KMS-11 (cell line): ENCODE measurements around the gene SSUH2.
"Not testable (repeated sequence)": the region's sequence is repeated elsewhere in the genome, so short reads cannot be mapped to it uniquely, and the experiment has no call there.

Experiments
- H2AFZ ChIP-seq: fragments of 200-600 bp; sonication (generic); 2 replicates; pipeline ENCODE4 v1.6.1; 2016; ENCODE audit warnings: antibody characterized with exemption, mixed run types, low read depth
- H3K27ac ChIP-seq: fragments of 200-600 bp; sonication (generic); 2 replicates; pipeline ENCODE4 v1.6.1; 2016; ENCODE audit warnings: mild to moderate bottlenecking, mixed run types
- H3K27me3 ChIP-seq: fragments of 200-600 bp; sonication (generic); 2 replicates; pipeline ENCODE4 v1.6.1; 2017; ENCODE audit warnings: mild to moderate bottlenecking, low read depth, mixed run types, moderate library complexity; ENCODE audit not compliant: insufficient read depth
- H3K36me3 ChIP-seq: fragments of 200-600 bp; sonication (generic); 2 replicates; pipeline ENCODE4 v1.6.1; 2017; ENCODE audit warnings: mild to moderate bottlenecking, mixed run types; ENCODE audit not compliant: insufficient read depth
- H3K4me1 ChIP-seq: fragments of 200-600 bp; sonication (generic); 2 replicates; pipeline ENCODE4 v1.6.1; 2016; ENCODE audit warnings: mild to moderate bottlenecking, low read depth, mixed run types; ENCODE audit not compliant: poor library complexity, severe bottlenecking
- H3K4me2 ChIP-seq: fragments of 200-600 bp; sonication (generic); 2 replicates; pipeline ENCODE4 v1.7.0; 2016; ENCODE audit warnings: mild to moderate bottlenecking, mixed run types
- H3K4me3 ChIP-seq: fragments of 200-600 bp; sonication (generic); IDR thresholded peaks from 2 replicates; pipeline ENCODE4 v1.6.1; 2017; ENCODE audit warnings: low read depth, low read length, mixed read lengths; ENCODE audit not compliant: insufficient read depth
- H3K79me2 ChIP-seq: fragments of 200-600 bp; sonication (generic); 2 replicates; pipeline ENCODE4 v1.6.1; 2016; ENCODE audit warnings: low read depth, mixed run types; ENCODE audit not compliant: insufficient read depth
- H3K9ac ChIP-seq: fragments of 200-600 bp; sonication (generic); 2 replicates; pipeline ENCODE4 v1.6.1; 2016; ENCODE audit warnings: mild to moderate bottlenecking, mixed run types
- H4K20me1 ChIP-seq: fragments of 200-600 bp; sonication (generic); 2 replicates; pipeline ENCODE4 v1.6.1; 2016; ENCODE audit warnings: mild to moderate bottlenecking, mixed run types; ENCODE audit not compliant: insufficient read depth
- TF ChIP-seq, protein P1 (sequence below): fragments of 200-600 bp; sonication (generic); conservative IDR thresholded peaks from 2 replicates; pipeline ENCODE4 v1.6.1; 2017; ENCODE audit warnings: low read depth, mild to moderate bottlenecking, antibody characterized with exemption, low read length, moderate library complexity, mixed read lengths

The SSUH2 gene

DNA sequence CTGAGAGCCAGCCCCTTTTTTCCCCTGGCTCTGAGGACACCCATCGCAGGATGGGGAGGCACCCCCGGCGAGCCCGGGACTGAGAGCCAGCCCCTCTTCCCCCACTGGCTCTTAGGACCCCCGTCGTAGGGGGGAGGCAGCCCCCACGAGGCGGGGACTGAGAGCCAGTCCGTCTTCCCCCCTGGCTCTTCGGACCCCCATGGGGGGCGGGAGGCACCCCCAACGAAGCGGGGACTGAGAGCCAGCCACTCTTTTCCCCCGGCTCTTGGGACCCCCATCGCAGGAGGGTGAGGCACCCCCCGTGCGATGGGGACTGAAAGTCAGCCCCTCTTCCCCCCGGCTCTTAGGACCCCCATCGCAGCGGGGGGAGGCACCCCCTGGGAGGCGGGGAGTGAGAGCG is 36.8 kb upstream of the SSUH2 start:
- TF ChIP-seq, protein P1, sequence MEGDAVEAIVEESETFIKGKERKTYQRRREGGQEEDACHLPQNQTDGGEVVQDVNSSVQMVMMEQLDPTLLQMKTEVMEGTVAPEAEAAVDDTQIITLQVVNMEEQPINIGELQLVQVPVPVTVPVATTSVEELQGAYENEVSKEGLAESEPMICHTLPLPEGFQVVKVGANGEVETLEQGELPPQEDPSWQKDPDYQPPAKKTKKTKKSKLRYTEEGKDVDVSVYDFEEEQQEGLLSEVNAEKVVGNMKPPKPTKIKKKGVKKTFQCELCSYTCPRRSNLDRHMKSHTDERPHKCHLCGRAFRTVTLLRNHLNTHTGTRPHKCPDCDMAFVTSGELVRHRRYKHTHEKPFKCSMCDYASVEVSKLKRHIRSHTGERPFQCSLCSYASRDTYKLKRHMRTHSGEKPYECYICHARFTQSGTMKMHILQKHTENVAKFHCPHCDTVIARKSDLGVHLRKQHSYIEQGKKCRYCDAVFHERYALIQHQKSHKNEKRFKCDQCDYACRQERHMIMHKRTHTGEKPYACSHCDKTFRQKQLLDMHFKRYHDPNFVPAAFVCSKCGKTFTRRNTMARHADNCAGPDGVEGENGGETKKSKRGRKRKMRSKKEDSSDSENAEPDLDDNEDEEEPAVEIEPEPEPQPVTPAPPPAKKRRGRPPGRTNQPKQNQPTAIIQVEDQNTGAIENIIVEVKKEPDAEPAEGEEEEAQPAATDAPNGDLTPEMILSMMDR, result no peak
- Histone ChIP-seq H3K4me2 (no peak overlapping the region), H3K9ac (no peak overlapping the region), H3K27me3 (no peaks in the 10 kb centered on the region), H3K4me3 (no peak overlapping the region), H3K27ac (no peak overlapping the region), H3K79me2 (no peaks in the 10 kb centered on the region), H3K4me1 (no peaks in the 10 kb centered on the region), H4K20me1 (no peaks in the 10 kb centered on the region), H3K36me3 (no peaks in the 10 kb centered on the region), H2AFZ (no peak overlapping the region)

DNA sequence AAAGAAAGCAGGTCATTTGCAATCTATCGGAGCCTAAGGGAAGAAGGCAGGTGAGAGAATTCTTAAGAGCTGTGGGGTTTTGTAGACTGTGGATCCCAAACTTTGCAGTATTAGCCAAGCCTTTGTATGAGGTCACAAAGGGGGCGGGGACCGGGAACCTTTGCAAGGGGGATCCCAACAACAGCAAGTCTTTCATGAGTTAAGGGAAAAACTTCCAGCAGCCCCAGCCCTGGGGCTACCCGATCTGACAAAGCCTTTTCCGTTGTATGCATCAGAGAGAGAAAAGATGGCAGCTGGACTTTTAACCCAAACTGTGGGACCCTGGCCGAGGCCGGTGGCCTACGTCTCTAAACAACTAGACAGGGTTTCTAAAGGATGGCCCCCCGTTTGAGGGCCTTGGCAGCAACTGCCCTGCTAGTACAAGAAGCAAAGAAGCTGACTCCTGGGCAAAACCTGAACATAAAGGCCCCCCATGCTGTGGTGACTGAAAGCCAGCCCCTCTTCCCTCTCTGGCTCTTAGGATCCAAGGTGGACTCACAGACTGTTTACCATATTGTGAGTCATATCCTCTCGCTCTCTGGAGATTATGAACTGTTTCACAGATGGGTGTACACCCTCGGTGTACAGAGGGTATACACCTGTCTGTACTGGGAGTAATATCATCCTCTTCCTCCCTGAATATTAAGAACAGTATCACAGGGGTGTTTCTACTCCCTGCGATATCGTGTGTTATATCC is 35.4 kb upstream of the SSUH2 start:
- H2AFZ ChIP-seq, result not testable (repeated sequence)

DNA sequence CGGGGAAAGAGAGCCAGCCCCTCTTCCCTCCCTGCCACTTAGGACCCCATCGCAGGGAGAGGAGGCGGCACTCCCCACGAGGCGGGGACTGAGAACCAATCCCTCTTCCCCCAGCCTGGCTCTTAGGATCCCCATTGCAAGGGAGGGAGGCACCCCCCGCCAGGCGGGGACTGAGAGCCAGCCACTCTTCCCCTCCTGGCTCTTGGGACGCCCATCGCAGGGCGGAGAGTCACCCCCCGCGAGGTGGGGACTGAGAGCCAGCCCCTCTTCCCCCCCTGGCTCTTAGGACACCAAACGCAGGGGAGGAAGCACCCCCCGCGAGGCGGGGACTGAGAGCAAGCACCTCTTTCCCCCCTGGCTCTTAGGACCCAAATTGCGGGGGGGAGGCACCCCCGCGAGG is 34.2 kb upstream of the SSUH2 start:
- no peak overlapping the region for H3K9ac ChIP-seq
- no peaks in the 10 kb centered on the region for H3K4me1 ChIP-seq
- H3K36me3 ChIP-seq, result no peaks in the 10 kb centered on the region
- no peak overlapping the region for H3K27ac ChIP-seq
- TF ChIP-seq, protein P1, result no peak
- no peaks in the 10 kb centered on the region for H3K27me3 ChIP-seq
- no peaks in the 10 kb centered on the region for H3K79me2 ChIP-seq
- H3K4me2 ChIP-seq, result no peak overlapping the region
- H2AFZ ChIP-seq, result no peak overlapping the region
- no peaks in the 10 kb centered on the region for H4K20me1 ChIP-seq
- no peak overlapping the region for H3K4me3 ChIP-seq

More for the DNA sequence above, 35.4 kb upstream of the SSUH2 start:
- H3K27me3 ChIP-seq, H3K27ac ChIP-seq, H3K4me2 ChIP-seq, H3K36me3 ChIP-seq, H3K79me2 ChIP-seq, H3K4me1 ChIP-seq, H4K20me1 ChIP-seq, H3K9ac ChIP-seq, H3K4me3 ChIP-seq: not testable (repeated sequence)

DNA sequence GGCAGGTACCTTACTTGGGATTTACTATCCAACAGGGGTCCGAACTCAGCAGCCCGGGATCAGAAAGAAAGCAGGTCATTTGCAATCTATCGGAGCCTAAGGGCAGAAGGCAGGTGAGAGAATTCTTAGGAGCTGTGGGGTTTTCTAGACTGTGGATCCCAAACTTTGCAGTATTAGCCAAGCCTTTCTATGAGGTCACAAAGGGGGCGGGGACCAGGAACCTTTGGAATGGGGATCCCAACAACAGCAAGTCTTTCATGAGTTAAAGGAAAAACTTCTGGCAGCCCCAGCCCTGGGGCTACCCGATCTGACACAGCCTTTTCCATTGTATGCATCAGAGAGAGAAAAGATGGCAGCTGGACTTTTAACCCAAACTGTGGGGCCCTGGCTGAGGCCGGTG is 32.7 kb upstream of the SSUH2 start:
- not testable (repeated sequence) for H2AFZ ChIP-seq, H3K9ac ChIP-seq, H3K4me3 ChIP-seq, H3K27ac ChIP-seq, H3K36me3 ChIP-seq, H3K27me3 ChIP-seq, H3K79me2 ChIP-seq, H3K4me2 ChIP-seq, H4K20me1 ChIP-seq, H3K4me1 ChIP-seq

DNA sequence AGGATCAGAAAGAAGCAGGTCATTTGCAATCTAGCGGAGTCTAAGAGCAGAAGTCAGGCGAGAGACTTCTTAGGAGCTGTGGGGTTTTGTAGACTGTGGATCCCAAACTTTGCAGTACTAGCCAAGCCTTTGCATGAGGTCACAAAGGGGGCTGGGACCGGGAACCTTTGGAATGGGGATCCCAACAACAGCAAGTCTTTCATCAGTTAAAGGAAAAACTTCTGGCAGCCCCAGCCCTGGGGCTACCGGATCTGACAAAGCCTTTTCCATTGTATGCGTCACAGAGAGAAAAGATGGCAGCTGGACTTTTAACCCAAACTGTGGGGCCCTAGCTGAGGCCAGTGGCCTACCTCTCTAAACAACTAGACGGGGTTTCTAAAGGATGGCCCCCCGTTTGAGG is 31.0 kb upstream of the SSUH2 start:
- not testable (repeated sequence) for H4K20me1 ChIP-seq, H3K36me3 ChIP-seq, H3K27me3 ChIP-seq, H3K27ac ChIP-seq, H3K4me2 ChIP-seq, H3K79me2 ChIP-seq, H3K9ac ChIP-seq, H2AFZ ChIP-seq, H3K4me1 ChIP-seq, H3K4me3 ChIP-seq

DNA sequence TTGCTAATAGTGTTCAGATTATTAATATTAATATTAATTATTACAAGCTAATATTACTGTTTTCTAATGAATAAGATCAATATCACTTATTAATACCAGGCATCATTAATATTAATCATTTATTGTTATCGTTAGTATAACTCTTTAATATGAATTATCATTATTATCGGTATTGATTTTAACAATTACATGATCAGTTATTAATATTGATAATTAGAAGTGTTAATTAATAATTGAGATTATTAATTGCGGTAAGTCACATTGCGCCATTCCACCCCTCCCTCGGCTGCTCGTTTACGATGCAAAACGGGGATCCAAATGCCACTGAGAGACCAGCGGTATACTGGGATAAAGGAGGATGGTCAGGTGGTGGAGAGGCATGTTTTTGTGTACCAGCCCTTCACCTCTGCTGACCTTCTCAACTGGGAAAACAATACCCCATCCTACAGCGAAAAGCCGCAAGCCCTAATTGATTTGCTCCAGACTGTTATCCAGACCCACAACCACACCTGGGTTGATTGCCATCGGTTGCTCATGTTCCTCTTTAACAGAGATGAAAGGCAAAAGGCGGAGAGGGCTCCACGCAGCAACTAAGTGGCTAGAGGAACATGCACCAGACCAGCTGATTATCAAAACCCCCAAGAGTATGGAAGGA is 28.6 kb upstream of the SSUH2 start:
- Histone ChIP-seq H3K79me2 (no peaks in the 10 kb centered on the region), H3K4me1 (no peaks in the 10 kb centered on the region), H2AFZ (no peak overlapping the region), H3K36me3 (no peaks in the 10 kb centered on the region), H3K4me2 (no peak overlapping the region), H3K9ac (no peak overlapping the region), H3K27me3 (no peaks in the 10 kb centered on the region), H3K27ac (no peak overlapping the region), H4K20me1 (no peaks in the 10 kb centered on the region), H3K4me3 (no peak overlapping the region)
- TF ChIP-seq, protein P1, result no peak
